ENCODE results near the gene MPC1. TPM values are rescaled to one million over a fixed set of nuclear protein-coding genes. Genes with fewer than 3 reads are reported as not detected.

MPC1 gene
- total RNA-seq, 1 donor from 2014 or later: 29.1 TPM

GRCh38 chr6:166412156-166412910 is 29.6 kb upstream of the MPC1 start:
- no peak overlapping the region for H3K4me3 Mint-ChIP-seq (ENCODE audit: unreplicated experiment)
- no peak for DNase-seq (ENCODE audit: extremely low spot score, unreplicated experiment)
- no peak overlapping the region for H3K27ac Mint-ChIP-seq (ENCODE audit: unreplicated experiment)
- H3K27me3 Mint-ChIP-seq (ENCODE audit: unreplicated experiment): no peaks in the 10 kb centered on the region
- no peak for TF ChIP-seq CTCF (IDR thresholded peaks at IDR 0.05)
- H3K9me3 Mint-ChIP-seq (ENCODE audit: unreplicated experiment): peaks cover 4% of the 10 kb centered on the region
- peaks cover 50% of the 10 kb centered on the region for H3K36me3 Mint-ChIP-seq (ENCODE audit: unreplicated experiment)
- no peaks in the 10 kb centered on the region for H3K4me1 Mint-ChIP-seq (ENCODE audit: unreplicated experiment)

- Mint-ChIP-seq H3K36me3 (ENCODE audit: unreplicated experiment) (peaks cover 49% of the 10 kb centered on the region), H3K4me1 (ENCODE audit: unreplicated experiment) (no peaks in the 10 kb centered on the region), H3K4me3 (ENCODE audit: unreplicated experiment) (no peak overlapping the region), H3K9me3 (ENCODE audit: unreplicated experiment) (peaks cover 3% of the 10 kb centered on the region), H3K27ac (ENCODE audit: unreplicated experiment) (no peak overlapping the region), H3K27me3 (ENCODE audit: unreplicated experiment) (no peaks in the 10 kb centered on the region)
- DNase-seq (ENCODE audit: extremely low spot score, unreplicated experiment): no peak
- no peak for TF ChIP-seq CTCF (IDR thresholded peaks at IDR 0.05)
Measured at GRCh38 chr6:166411721-166412151, 29.0 kb upstream of the MPC1 start.

- no peak overlapping the region for H3K27ac Mint-ChIP-seq (ENCODE audit: unreplicated experiment)
- H3K4me3 Mint-ChIP-seq (ENCODE audit: unreplicated experiment): no peak overlapping the region
- no peak for DNase-seq (ENCODE audit: extremely low spot score, unreplicated experiment)
- H3K9me3 Mint-ChIP-seq (ENCODE audit: unreplicated experiment): no peaks in the 10 kb centered on the region
- TF ChIP-seq CTCF (IDR thresholded peaks at IDR 0.05): no peak
- H3K27me3 Mint-ChIP-seq (ENCODE audit: unreplicated experiment): no peaks in the 10 kb centered on the region
- H3K4me1 Mint-ChIP-seq (ENCODE audit: unreplicated experiment): no peaks in the 10 kb centered on the region
- H3K36me3 Mint-ChIP-seq (ENCODE audit: unreplicated experiment): peaks cover 44% of the 10 kb centered on the region
Measured at GRCh38 chr6:166411271-166411670, 28.5 kb upstream of the MPC1 start.

GRCh38 chr6:166410426-166410935 is 27.7 kb upstream of the MPC1 start:
- no peak for DNase-seq (ENCODE audit: extremely low spot score, unreplicated experiment)
- Mint-ChIP-seq H3K4me3 (ENCODE audit: unreplicated experiment) (no peak overlapping the region), H3K4me1 (ENCODE audit: unreplicated experiment) (no peaks in the 10 kb centered on the region), H3K27ac (ENCODE audit: unreplicated experiment) (no peak overlapping the region), H3K36me3 (ENCODE audit: unreplicated experiment) (peaks cover 38% of the 10 kb centered on the region), H3K9me3 (ENCODE audit: unreplicated experiment) (no peaks in the 10 kb centered on the region), H3K27me3 (ENCODE audit: unreplicated experiment) (no peaks in the 10 kb centered on the region)
- TF ChIP-seq CTCF (IDR thresholded peaks at IDR 0.05): no peak

GRCh38 chr6:166408936-166409755 is 26.4 kb upstream of the MPC1 start:
- H3K27me3 Mint-ChIP-seq (ENCODE audit: unreplicated experiment): no peaks in the 10 kb centered on the region
- H3K27ac Mint-ChIP-seq (ENCODE audit: unreplicated experiment): no peak overlapping the region
- peaks cover 27% of the 10 kb centered on the region for H3K36me3 Mint-ChIP-seq (ENCODE audit: unreplicated experiment)

More at GRCh38 chr6:166408936-166409755, 26.4 kb upstream of the MPC1 start:
- Mint-ChIP-seq H3K9me3 (ENCODE audit: unreplicated experiment) (no peaks in the 10 kb centered on the region), H3K4me3 (ENCODE audit: unreplicated experiment) (no peak overlapping the region), H3K4me1 (ENCODE audit: unreplicated experiment) (no peaks in the 10 kb centered on the region)
- no peak for TF ChIP-seq CTCF (IDR thresholded peaks at IDR 0.05)
- no peak for DNase-seq (ENCODE audit: extremely low spot score, unreplicated experiment)
